GM12878 (cell line): Measurements from ENCODE around the gene SLC6A8. TPM values are rescaled to one million over a fixed set of nuclear protein-coding genes. Genes with fewer than 3 reads are reported as not detected.

Source experiments
- ATAC-seq: fragments of 200-7000 bp; cut with Tn5 transposase; 3 replicates; pipeline ENCODE4 v1.9.1; 2020; ENCODE audit warnings: mild to moderate bottlenecking, moderate library complexity
- BruUV-seq: library from RNA; stranded (reverse); fragments of 400-500 nt; replicated peaks from 2 replicates; lab custom pipeline; 2021; lab: Mats Ljungman, UMichigan
- CTCF ChIA-PET: fragments of 300-600 bp; sonication (Branson Sonifier 250); formaldehyde crosslinking; extraction: SDS; loops from one replicate; lab custom pipeline; 2021; ENCODE audit warnings: inconsistent platforms; lab: Yijun Ruan, JAX
- POLR2A ChIA-PET: fragments of 350-600 bp; formaldehyde crosslinking; extraction: SDS; loops from one replicate; lab custom pipeline; 2021; ENCODE audit warnings: inconsistent platforms; lab: Charles Lee
- RAD21 ChIA-PET: fragments of 300-600 bp; sonication (Branson Sonifier 250); formaldehyde crosslinking; loops from one replicate; lab custom pipeline; 2023; ENCODE audit warnings: antibody characterized with exemption; ENCODE audit not compliant: unreplicated experiment; lab: Charles Lee
- SMC1A ChIA-PET: fragments of 300-600 bp; sonication (Branson Sonifier 250); formaldehyde crosslinking; loops from one replicate; lab custom pipeline; 2023; ENCODE audit not compliant: unreplicated experiment, uncharacterized antibody; lab: Charles Lee
- DNase-seq: peaks from one replicate; pipeline ENCODE4 v3.0.0-alpha.2; 2011; ENCODE audit warnings: low read depth, low spot score
- FAIRE-seq: peaks from 3 replicates; lab custom pipeline; 2011; peaks lifted over from hg19 to GRCh38; lab: Jason Lieb, UNC
- H2AFZ ChIP-seq: 2 replicates; pipeline ENCODE4 v1.6.0; 2011; ENCODE audit warnings: low read depth, low read length, control low read depth; ENCODE audit not compliant: control insufficient read depth
- H3K27ac ChIP-seq: 2 replicates; pipeline ENCODE4 v1.5.1; 2011; ENCODE audit warnings: control low read depth; ENCODE audit not compliant: control insufficient read depth, insufficient read depth
- H3K27me3 ChIP-seq, 2 experiments: replicated peaks in 1 of 2; 2 replicates each; pipeline versions ENCODE4 v1.6.0 to v1.6.1; 2011; ENCODE audit warnings: low read length in 1 of 2; ENCODE audit not compliant: control insufficient read depth in 2 of 2, insufficient read depth in 2 of 2
- H3K36me3 ChIP-seq, 2 experiments: 2 replicates each; pipeline ENCODE4 v1.5.1; 2011; ENCODE audit warnings: low read length in 1 of 2; ENCODE audit not compliant: control insufficient read depth in 2 of 2, insufficient read depth in 2 of 2
- H3K4me1 ChIP-seq: 2 replicates; pipeline ENCODE4 v1.6.1; 2011; ENCODE audit warnings: mild to moderate bottlenecking, low read length, moderate library complexity, mixed read lengths; ENCODE audit not compliant: control insufficient read depth, insufficient read depth
- H3K4me2 ChIP-seq: 2 replicates; pipeline ENCODE4 v1.6.0; 2011; ENCODE audit warnings: control low read depth; ENCODE audit not compliant: control insufficient read depth, insufficient read depth
- H3K4me3 ChIP-seq: fragments of 200-600 bp; sonication (generic); 2 replicates; pipeline ENCODE4 v1.5.1; 2016
- H3K79me2 ChIP-seq: 2 replicates; pipeline ENCODE4 v1.6.0; 2011; ENCODE audit warnings: low read length; ENCODE audit not compliant: control insufficient read depth, insufficient read depth
- H3K9ac ChIP-seq: 2 replicates; pipeline ENCODE4 v1.8.0; 2011; ENCODE audit warnings: low read length, control low read depth, mixed read lengths; ENCODE audit not compliant: control insufficient read depth, insufficient read depth
- H3K9me3 ChIP-seq: replicated peaks from 3 replicates; pipeline ENCODE4 v1.5.1; 2011; ENCODE audit warnings: mild to moderate bottlenecking, low read length; ENCODE audit not compliant: control insufficient read depth, insufficient read depth
- H4K20me1 ChIP-seq: 2 replicates; pipeline ENCODE4 v1.6.0; 2011; ENCODE audit not compliant: control insufficient read depth, insufficient read depth
- ASH2L ChIP-seq: fragments of 300-600, 200-600 bp; sonication (generic); IDR thresholded peaks from 2 replicates; pipeline ENCODE4 v1.6.1; 2017; ENCODE audit warnings: low read depth, mild to moderate bottlenecking, borderline replicate concordance
- ESRRA ChIP-seq: IDR thresholded peaks from 2 replicates; pipeline ENCODE4 v1.6.1; 2012; ENCODE audit warnings: mild to moderate bottlenecking, low read length, improper control_type of control experiment
- JUND ChIP-seq: IDR thresholded peaks from 2 replicates; pipeline ENCODE4 v1.6.1; 2012; ENCODE audit warnings: low read depth, mild to moderate bottlenecking, low read length, improper control_type of control experiment, moderate library complexity
- YBX1 ChIP-seq: fragments of 450-650 bp; IDR thresholded peaks from 2 replicates; pipeline ENCODE4 v1.6.1; 2016; ENCODE audit warnings: antibody characterized with exemption
- ZNF217 ChIP-seq: fragments of 450-650 bp; IDR thresholded peaks from 2 replicates; pipeline ENCODE4 v1.6.1; 2017; ENCODE audit warnings: antibody characterized with exemption, mild to moderate bottlenecking
- ZNF24 ChIP-seq: fragments of 450-650 bp; IDR thresholded peaks from 2 replicates; pipeline ENCODE4 v1.6.1; 2017; ENCODE audit warnings: antibody characterized with exemption, mild to moderate bottlenecking
- WGBS: methylation state at CpG from one replicate; pipeline ENCODE4 v1.1.6; 2016; ENCODE audit warnings: low lambda C conversion rate; ENCODE audit not compliant: insufficient replicate concordance, insufficient coverage; ENCODE audit errors: missing lambda C conversion rate; 5-methylcytosine and 5-hydroxymethylcytosine counted together
- in situ Hi-C: fragments of 300-500 bp; cut with MboI; formaldehyde crosslinking; loops from 9 replicates; pipeline ENCODE4 v1.14.3; 2018; ENCODE audit warnings: mixed read lengths
- intact Hi-C: fragments of 100-400 bp; cut with micrococcal nuclease; formaldehyde crosslinking; loops from one replicate; pipeline ENCODE4 v1.14.2; 2022; ENCODE audit not compliant: unreplicated experiment
- polyA plus RNA-seq, 11 experiments: library from polyadenylated mRNA; depleted of rRNA in 4 of 11; unstranded in 6 of 11; stranded (reverse) in 5 of 11; fragments of >200 nt; fragmentation: Nextera tagmentation in 4 of 11; fragmentation: Illumina TruSeq in 1 of 11; extraction: Ambion mirVana in 4 of 11; extraction: Trizol in 1 of 11; gene quantifications; 1 replicate in 1 of 11; 2 replicates in 10 of 11; pipeline versions ENCODE4 v1.2.1 to v1.2.3, GENCODE V29; 2011 to 2016; ENCODE audit warnings: inconsistent platforms in 2 of 11, missing spikeins in 2 of 11, low read depth in 1 of 11
- total RNA-seq, 4 experiments: library from RNA; depleted of rRNA in 3 of 4; stranded (reverse); fragments of >200 nt in 3 of 4; fragmentation: Illumina TruSeq in 1 of 4; extraction: Trizol in 1 of 4; gene quantifications; 2 replicates each; pipeline versions ENCODE4 v1.2.1 to v1.2.3, GENCODE V29; 2013 to 2021
- TF ChIP-seq, protein P1 (sequence below): fragments of 450-650 bp; IDR thresholded peaks from 2 replicates; pipeline ENCODE4 v1.6.1; 2017; ENCODE audit warnings: mild to moderate bottlenecking

Gene SLC6A8
- total and polyA plus RNA-seq, 10 of the 15 experiments (the other 5 are each of a cell fraction or from before 2014, with no cell fraction given), result 0.01 to 0.72 (median 0.17) TPM; not detected in 6

DNA sequence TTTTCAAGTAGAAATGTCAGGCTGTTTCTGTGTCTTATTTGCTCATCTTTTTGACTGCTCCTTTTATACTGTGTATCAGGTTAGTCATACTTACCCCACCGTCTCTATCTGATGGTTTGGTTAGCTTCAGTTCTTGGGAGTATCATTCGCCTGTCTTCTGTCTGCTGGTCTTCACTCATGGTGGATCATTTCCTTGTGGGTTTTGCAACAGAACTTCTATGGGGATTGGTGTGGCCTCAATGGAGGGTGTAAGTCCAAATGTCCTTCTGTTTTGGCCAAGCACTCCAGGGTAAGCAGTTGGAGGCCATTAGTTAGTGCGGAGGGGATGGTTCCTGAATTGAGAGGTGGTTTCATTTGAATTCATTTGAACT is 44.1 kb downstream of the SLC6A8 start:
- no peak for ATAC-seq
- in situ Hi-C loops, result loop anchor here (10.0 kb wide), 2 partner anchors 53 to 57 kb away; partner anchors contain the start of genes PNCK and SRPK3
- Histone ChIP-seq H3K9ac (no peak overlapping the region), H3K36me3 (no peaks in the 10 kb centered on the region), H3K27me3 (no peaks in the 10 kb centered on the region), H2AFZ (no peak overlapping the region), H3K9me3 (peaks cover 2% of the 10 kb centered on the region; the same call in 1 of the 3 replicates), H4K20me1 (no peaks in the 10 kb centered on the region), H3K4me2 (no peak overlapping the region), H3K27ac (no peak overlapping the region; the same call in 1 of the 2 replicates), H3K79me2 (no peaks in the 10 kb centered on the region), H3K4me1 (peaks cover 15% of the 10 kb centered on the region), H3K4me3 (no peak overlapping the region)
- no peak for DNase-seq
- ChIA-PET RAD21 (no interaction called here), CTCF (no interaction called here), POLR2A (no interaction called here), SMC1A (no interaction called here)
- no TSS peak for BruUV-seq
- intact Hi-C loops, result no loop called here
- TF ChIP-seq ASH2L, result no peak
- TF ChIP-seq ESRRA, result no peak
- TF ChIP-seq ZNF24, result no peak
- no peak for TF ChIP-seq YBX1
- TF ChIP-seq, protein P1, sequence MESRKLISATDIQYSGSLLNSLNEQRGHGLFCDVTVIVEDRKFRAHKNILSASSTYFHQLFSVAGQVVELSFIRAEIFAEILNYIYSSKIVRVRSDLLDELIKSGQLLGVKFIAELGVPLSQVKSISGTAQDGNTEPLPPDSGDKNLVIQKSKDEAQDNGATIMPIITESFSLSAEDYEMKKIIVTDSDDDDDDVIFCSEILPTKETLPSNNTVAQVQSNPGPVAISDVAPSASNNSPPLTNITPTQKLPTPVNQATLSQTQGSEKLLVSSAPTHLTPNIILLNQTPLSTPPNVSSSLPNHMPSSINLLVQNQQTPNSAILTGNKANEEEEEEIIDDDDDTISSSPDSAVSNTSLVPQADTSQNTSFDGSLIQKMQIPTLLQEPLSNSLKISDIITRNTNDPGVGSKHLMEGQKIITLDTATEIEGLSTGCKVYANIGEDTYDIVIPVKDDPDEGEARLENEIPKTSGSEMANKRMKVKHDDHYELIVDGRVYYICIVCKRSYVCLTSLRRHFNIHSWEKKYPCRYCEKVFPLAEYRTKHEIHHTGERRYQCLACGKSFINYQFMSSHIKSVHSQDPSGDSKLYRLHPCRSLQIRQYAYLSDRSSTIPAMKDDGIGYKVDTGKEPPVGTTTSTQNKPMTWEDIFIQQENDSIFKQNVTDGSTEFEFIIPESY, result no peak
- TF ChIP-seq JUND, result no peak
- TF ChIP-seq ZNF217, result no peak
- 80% methylated on average over 3 of the region's 3 CpGs for WGBS
- FAIRE-seq, result no peak
